ENCODE measurements around the gene RXFP1.

The RXFP1 gene

GRCh38 chr4:158543191-158543590 lies 21.5 kb downstream of the RXFP1 start:
- no peak for DNase-seq

- DNase-seq: no peak
Observed at GRCh38 chr4:158544141-158544540, 22.5 kb downstream of the RXFP1 start.

DNA sequence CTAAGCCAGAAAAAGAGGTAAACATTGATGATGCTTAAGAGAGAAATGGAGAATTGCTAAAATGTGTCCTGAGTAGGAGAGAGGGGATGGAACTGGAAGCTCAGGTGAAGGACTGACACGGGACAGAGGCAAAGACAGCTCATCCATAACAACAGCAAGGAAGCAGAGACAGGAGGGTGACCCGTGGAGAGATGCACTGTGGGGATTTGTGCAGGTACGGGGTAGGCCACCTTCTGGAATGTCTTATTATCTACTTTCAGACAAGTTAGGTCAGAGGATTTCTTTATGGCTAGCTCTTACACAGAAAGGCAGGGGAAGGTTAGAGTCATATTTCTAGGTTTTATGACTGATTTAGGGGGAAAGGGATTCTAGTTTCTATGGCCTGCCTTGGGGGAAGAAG lies 31.7 kb downstream of the RXFP1 start:
- DNase-seq: no peak

- no peak for DNase-seq
Observed at GRCh38 chr4:158560284-158560683, 38.6 kb downstream of the RXFP1 start.

DNA sequence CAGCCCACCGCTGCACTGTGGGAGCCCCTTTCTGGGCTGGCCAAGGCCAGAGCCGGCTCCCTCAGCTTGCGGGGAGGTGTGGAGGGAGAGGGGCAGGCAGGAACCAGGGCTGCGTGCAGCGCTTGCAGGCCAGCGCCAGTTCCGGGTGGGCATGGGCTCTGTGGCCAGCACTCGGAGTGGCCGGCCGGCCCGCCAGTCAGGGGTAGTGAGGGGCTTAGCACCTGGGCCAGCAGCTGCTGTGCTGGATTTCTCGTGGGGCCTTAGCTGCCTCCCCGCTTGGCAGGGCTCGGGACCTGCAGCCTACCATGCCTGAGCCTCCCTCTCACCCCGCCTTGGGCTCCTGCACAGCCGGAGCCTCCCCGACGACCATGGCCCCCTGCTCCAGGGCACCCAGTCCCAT lies 45.2 kb downstream of the RXFP1 start:
- no peak for DNase-seq

- no peak for DNase-seq
Observed at GRCh38 chr4:158571736-158572135, 50.1 kb downstream of the RXFP1 start.

DNA sequence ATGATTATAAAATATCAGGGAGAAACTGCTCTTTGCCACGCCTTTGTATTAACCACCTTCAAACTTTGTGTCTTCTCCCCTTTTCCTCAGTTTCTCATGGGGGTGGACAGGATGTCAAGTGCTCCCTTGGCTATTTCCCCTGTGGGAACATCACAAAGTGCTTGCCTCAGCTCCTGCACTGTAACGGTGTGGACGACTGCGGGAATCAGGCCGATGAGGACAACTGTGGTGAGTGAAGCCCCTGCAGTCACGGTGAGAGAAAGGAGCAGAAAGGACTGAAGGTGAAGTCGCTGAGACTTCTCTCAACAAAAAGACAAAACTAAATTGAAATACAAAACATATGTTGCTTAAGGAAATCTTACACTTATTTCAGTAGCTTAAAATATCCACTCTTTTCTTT lies 50.9 kb downstream of the RXFP1 start:
- DNase-seq: no peak

DNA sequence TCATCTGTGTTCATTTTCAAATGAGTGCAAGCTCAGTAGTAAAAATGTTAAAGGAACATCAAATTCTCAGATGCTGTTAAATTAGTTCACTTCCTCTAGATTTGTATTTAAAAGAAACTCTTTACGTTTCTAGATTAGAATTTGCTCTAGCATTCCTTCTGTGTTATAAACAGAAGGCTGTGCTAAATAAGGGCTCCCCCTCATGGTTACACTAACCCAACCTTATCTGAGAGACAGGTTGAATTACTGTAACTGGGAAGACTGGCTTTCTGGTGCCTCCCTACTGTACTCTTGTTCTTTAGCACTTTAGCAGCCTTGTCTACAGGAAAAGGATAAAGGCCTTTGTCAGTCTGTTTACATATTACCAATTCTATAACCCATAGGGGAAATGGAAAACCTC lies 56.8 kb downstream of the RXFP1 start:
- DNase-seq: no peak

DNA sequence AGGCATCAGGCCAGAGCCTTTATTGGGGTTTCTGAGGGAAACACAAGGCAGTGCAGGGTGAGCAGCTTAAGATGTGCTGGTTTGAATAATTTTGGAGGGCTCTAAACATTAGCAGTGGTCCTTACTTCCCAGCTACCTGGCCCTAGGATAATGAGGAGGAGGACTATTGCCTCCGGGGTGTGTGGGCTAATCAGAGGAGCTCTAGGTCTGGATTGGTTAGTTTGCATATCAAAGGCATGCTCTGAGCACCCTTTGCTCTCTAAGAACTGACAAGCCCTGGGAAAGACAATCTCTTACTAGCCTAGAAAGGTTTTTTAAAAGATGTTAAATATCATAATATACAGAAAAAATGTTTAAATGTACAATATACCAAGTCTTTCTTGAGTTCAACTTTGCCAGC lies 58.4 kb downstream of the RXFP1 start:
- no peak for DNase-seq

DNA sequence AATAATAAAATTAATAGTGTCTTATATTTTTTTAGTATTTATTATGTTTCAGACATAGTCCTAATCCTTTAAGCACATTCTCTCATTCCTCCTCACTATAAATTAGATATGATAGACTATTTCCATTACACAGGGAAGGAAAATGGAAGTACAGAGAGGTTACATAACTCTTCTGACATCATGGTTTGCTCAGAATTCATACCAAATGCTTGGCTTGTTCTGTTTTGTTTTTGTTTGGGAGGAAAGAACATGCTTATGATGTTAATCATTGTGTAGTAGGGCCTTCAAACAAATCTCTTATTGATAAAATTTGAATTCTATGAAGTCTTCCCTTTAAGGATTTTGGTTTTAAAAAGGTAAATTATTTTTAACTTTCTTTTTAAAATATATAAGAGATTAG lies 59.5 kb downstream of the RXFP1 start:
- no peak for DNase-seq

GRCh38 chr4:158586881-158587280 lies 65.2 kb downstream of the RXFP1 start:
- DNase-seq: no peak

- no peak for DNase-seq
Observed at GRCh38 chr4:158588285-158588684, 66.6 kb downstream of the RXFP1 start.

DNA sequence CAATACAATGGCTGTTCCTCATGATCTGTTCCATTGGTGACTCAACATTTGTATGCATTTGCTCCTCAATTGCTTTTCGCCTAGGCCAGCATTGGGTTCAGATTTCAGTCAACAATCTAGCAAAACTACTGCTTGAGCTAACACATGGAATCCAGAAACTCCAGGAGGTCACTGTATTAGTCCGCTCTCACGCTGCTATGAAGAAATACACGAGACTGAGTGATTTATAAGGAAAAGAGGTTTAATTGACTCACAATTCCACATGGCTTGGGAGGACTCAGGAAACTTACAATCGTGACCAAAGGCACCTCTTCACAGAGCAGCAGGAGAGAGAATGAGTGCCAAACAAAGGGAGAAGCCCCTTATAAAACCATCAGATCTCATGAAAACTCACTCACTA lies 67.1 kb downstream of the RXFP1 start:
- DNase-seq: no peak

- no peak for DNase-seq
Observed at GRCh38 chr4:158590306-158590705, 68.6 kb downstream of the RXFP1 start.

GRCh38 chr4:158590824-158591223 lies 69.1 kb downstream of the RXFP1 start:
- no peak for DNase-seq

GRCh38 chr4:158597879-158598596 lies 76.4 kb downstream of the RXFP1 start:
- no peak for DNase-seq

GRCh38 chr4:158599150-158599549 lies 77.5 kb downstream of the RXFP1 start:
- DNase-seq: no peak

DNA sequence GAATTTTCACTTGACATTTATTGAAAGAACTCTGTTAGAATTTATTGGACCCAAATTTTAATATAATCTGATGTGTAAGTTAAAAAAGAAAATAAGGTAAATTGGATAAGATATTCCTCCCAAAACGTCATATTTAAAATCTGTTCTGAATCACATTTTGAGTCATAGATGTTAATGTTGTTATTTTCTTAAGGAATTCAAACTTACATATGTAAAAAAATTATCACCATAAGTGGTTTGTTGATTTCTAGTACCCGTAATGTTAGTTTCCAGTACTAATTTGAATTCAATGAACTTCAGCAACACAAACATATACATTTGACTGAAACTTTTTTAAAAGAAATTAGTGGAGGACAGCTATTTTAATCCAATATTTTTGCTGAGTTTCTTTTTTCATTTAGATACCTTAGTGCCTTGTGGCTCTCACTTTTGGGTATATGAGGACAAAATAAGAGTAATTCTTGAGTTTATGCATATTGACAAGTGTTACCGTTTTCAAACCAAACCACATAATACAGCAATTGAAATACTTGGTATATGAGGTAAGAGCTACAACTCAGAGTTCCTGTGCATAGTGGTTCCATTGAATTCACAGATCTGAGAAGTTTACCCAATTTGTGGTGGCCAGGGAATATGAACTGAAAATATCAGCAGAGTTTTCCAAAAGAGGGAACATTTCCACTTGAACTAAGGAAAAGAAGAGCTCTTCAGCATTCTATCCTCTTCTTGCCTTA lies 78.2 kb downstream of the RXFP1 start:
- DNase-seq: no peak

DNA sequence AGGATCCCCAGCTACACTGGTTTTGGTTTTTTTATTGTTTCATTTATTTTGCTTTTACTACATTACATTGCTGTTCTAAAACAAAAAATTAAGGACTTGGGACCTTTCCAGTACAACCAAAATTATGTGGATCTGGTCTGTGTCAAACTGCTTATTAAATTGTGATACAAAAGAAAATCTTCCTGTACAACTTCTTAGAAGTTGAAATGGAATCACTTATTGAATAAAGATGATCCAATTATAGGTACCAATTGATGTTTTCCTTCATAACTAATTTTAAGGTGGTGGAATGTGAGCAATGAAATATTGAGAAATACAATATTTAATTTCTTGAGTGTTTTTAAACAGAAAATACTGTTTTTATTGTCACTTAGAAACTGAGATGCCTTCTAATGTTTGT lies 82.7 kb downstream of the RXFP1 start:
- no peak for DNase-seq

DNA sequence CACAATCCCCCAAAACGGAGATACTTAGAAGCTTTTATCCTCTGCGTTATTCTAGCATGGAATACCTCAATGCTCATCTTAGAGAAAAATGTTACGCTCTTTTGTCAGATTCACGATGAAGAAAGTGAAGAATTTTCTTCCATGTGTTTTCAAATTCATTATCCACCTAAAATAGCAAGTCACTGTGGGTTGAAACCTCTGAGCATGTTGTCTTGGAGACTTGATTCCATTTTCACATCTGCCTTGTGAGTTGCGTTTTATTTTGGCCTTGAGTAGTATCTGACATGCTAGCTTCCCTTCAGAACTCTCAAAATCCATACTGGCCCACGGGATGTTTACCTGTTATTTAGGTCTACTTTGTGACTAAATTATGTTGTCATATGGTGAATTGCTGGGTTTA lies 83.7 kb downstream of the RXFP1 start:
- DNase-seq: no peak

DNA sequence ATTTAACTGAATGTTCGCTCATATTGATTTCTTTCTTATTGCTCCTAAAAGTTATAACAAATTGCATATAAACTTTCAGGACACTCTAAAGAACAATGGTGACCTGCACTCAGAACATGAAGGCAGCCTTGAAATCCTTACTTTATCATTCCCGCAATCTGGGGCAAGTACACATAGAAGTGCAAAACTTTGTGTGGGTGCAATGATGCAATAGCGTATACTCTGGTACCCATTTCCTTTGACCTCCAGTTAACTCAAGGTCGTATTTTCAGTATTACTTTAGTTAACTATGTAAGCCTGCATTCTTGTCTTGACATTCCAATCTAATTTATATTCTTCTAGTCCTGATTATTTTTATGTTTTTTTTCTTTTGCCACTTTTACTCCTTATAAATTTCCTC lies 85.3 kb downstream of the RXFP1 start:
- no peak for DNase-seq

- no peak for DNase-seq
Observed at GRCh38 chr4:158609116-158609515, 87.4 kb downstream of the RXFP1 start.

- DNase-seq: no peak
Observed at GRCh38 chr4:158610790-158611189, 89.1 kb downstream of the RXFP1 start.

GRCh38 chr4:158613046-158613445 lies 91.4 kb downstream of the RXFP1 start:
- no peak for DNase-seq

DNA sequence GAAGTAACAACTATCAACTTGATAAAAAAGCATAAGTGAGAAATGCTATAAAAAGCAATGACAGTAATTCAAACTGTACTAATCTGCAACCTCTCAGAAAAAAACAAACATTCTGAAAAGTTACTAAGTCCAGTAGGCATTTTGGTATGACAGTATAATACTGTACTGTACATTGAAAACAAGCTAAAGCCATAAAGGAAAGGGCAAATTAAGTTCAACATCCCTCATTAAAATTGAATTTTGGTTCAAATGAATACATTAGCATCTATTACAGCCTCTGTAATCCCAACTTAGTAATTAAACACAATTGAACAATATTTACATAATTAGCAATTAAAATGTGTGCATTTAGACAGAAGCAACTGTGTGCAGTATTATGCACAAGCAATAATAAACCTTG lies 96.3 kb downstream of the RXFP1 start:
- DNase-seq: no peak
